IMR-90 (cell line): ENCODE measurements around the gene ZNF738. TPM values are rescaled to one million over a fixed set of nuclear protein-coding genes. Genes with fewer than 3 reads are reported as not detected.

Experiments used
- ATAC-seq: fragments of 200-7000 bp; cut with Tn5 transposase; 2 replicates; pipeline ENCODE4 v1.9.1; 2020; ENCODE audit warnings: low read depth, mild to moderate bottlenecking, moderate library complexity
- BruUV-seq: library from RNA; stranded (reverse); fragments of 400-500 nt; replicated peaks from 2 replicates; lab custom pipeline; 2021; lab: Mats Ljungman, UMichigan
- CTCF ChIA-PET: fragments of 300-600 bp; formaldehyde crosslinking; extraction: SDS; loops from one replicate; lab custom pipeline; 2021; ENCODE audit warnings: antibody characterized with exemption; lab: Yijun Ruan, JAX
- POLR2A ChIA-PET: fragments of 300-600 bp; sonication (Branson Sonifier 250); formaldehyde crosslinking; loops from one replicate; lab custom pipeline; 2022; ENCODE audit warnings: antibody characterized with exemption; ENCODE audit not compliant: unreplicated experiment; lab: Charles Lee
- DNase-seq: peaks from one replicate; pipeline ENCODE4 v3.0.0; 2013
- H2AFZ ChIP-seq: replicated peaks from 2 replicates; pipeline ENCODE3; 2013; ENCODE audit warnings: low read length, mild to moderate bottlenecking; ENCODE audit not compliant: poor library complexity
- H2AK5ac ChIP-seq: 2 replicates; pipeline ENCODE4 v1.6.1; 2013; ENCODE audit warnings: low read depth, low read length, inconsistent platforms
- H2AK9ac ChIP-seq: replicated peaks from 2 replicates; pipeline ENCODE3; 2013; ENCODE audit warnings: mild to moderate bottlenecking, low read depth, low read length, moderate library complexity; ENCODE audit not compliant: poor library complexity
- H2BK120ac ChIP-seq: 2 replicates; pipeline ENCODE4 v1.6.1; 2013; ENCODE audit warnings: low read depth, low read length, inconsistent platforms
- H2BK15ac ChIP-seq: 3 replicates; pipeline ENCODE4 v1.6.1; 2013; ENCODE audit warnings: low read depth, low read length, inconsistent platforms
- H2BK20ac ChIP-seq: 2 replicates; pipeline ENCODE4 v1.6.1; 2013; ENCODE audit warnings: low read depth, mild to moderate bottlenecking, inconsistent platforms, low read length, moderate library complexity
- H2BK5ac ChIP-seq: 2 replicates; pipeline ENCODE4 v1.6.1; 2013; ENCODE audit warnings: mild to moderate bottlenecking, low read depth, low read length, inconsistent platforms; ENCODE audit not compliant: poor library complexity, severe bottlenecking
- H3K14ac ChIP-seq: replicated peaks from 2 replicates; pipeline ENCODE4 v1.6.1; 2013; ENCODE audit warnings: low read depth, low read length, inconsistent platforms
- H3K18ac ChIP-seq: 2 replicates; pipeline ENCODE4 v1.6.1; 2013; ENCODE audit warnings: low read depth, low read length, control low read depth
- H3K23ac ChIP-seq: 2 replicates; pipeline ENCODE4 v1.6.1; 2013; ENCODE audit warnings: low read depth, low read length, inconsistent platforms
- H3K27ac ChIP-seq: 2 replicates; pipeline ENCODE4 v1.5.1; 2013; ENCODE audit warnings: mild to moderate bottlenecking, control low read depth, low read length; ENCODE audit not compliant: insufficient read depth
- H3K27me3 ChIP-seq: 2 replicates; pipeline ENCODE4 v1.6.1; 2013; ENCODE audit warnings: low read length; ENCODE audit not compliant: control insufficient read depth, insufficient read depth
- H3K36me3 ChIP-seq: 2 replicates; pipeline ENCODE4 v1.6.1; 2013; ENCODE audit warnings: low read length, mixed read lengths; ENCODE audit not compliant: control insufficient read depth, insufficient read depth
- H3K4ac ChIP-seq: 2 replicates; pipeline ENCODE4 v1.6.1; 2013; ENCODE audit warnings: low read depth, low read length, inconsistent platforms
- H3K4me1 ChIP-seq: 2 replicates; pipeline ENCODE4 v1.6.1; 2013; ENCODE audit warnings: low read length, mixed read lengths; ENCODE audit not compliant: control insufficient read depth, insufficient read depth
- H3K4me2 ChIP-seq: 2 replicates; pipeline ENCODE4 v1.6.1; 2013; ENCODE audit warnings: low read depth, mild to moderate bottlenecking, control low read depth, low read length, moderate library complexity
- H3K4me3 ChIP-seq: 2 replicates; pipeline ENCODE4 v1.5.1; 2013; ENCODE audit warnings: low read depth, mild to moderate bottlenecking, control low read depth, low read length, moderate library complexity; ENCODE audit not compliant: insufficient read depth
- H3K56ac ChIP-seq: 2 replicates; pipeline ENCODE4 v1.6.1; 2013; ENCODE audit warnings: low read length, inconsistent platforms; ENCODE audit not compliant: insufficient read depth; ENCODE audit errors: extremely low read depth
- H3K79me1 ChIP-seq, 2 experiments: 2 replicates each; pipeline ENCODE4 v1.6.1; 2013; ENCODE audit warnings: low read length in 2 of 2, inconsistent platforms in 1 of 2, low read depth in 1 of 2
- H3K9ac ChIP-seq: 2 replicates; pipeline ENCODE4 v1.6.1; 2013; ENCODE audit warnings: low read depth, low read length, control low read depth
- H3K9me1 ChIP-seq: 2 replicates; pipeline ENCODE4 v1.6.1; 2013; ENCODE audit warnings: low read length, inconsistent platforms; ENCODE audit not compliant: insufficient read depth
- H3K9me3 ChIP-seq: 2 replicates; pipeline ENCODE4 v1.6.1; 2013; ENCODE audit warnings: low read length; ENCODE audit not compliant: control insufficient read depth, insufficient read depth
- H4K20me1 ChIP-seq: 2 replicates; pipeline ENCODE4 v1.6.1; 2013; ENCODE audit warnings: low read length, inconsistent platforms; ENCODE audit not compliant: insufficient read depth
- H4K5ac ChIP-seq: 2 replicates; pipeline ENCODE4 v1.6.1; 2013; ENCODE audit warnings: mild to moderate bottlenecking, low read depth, low read length, control low read depth
- H4K8ac ChIP-seq, 2 experiments: 2 replicates each; pipeline ENCODE4 v1.6.1; 2013; ENCODE audit warnings: low read depth in 2 of 2, low read length in 2 of 2, control low read depth in 1 of 2, inconsistent platforms in 1 of 2
- H4K91ac ChIP-seq: 2 replicates; pipeline ENCODE4 v1.6.1; 2013; ENCODE audit warnings: low read depth, low read length, inconsistent platforms; ENCODE audit not compliant: insufficient read depth
- CEBPB ChIP-seq: IDR thresholded peaks from 2 replicates; pipeline ENCODE4 v1.6.1; 2012; ENCODE audit warnings: low read depth, low read length, improper control_type of control experiment
- SMC3 ChIP-seq: fragments of 150-350 bp; IDR thresholded peaks from 2 replicates; pipeline ENCODE4 v1.6.1; 2016; ENCODE audit warnings: low read depth, mild to moderate bottlenecking, antibody characterized with exemption, low read length, moderate library complexity
- WGBS, 2 experiments: methylation state at CpG; one replicate each; pipeline versions ENCODE4 v1.1.5 to v1.1.7; 2013; ENCODE audit warnings: missing lambda C conversion rate in 2 of 2; ENCODE audit not compliant: insufficient read length in 1 of 2; ENCODE audit errors: extremely low coverage in 2 of 2; 5-methylcytosine and 5-hydroxymethylcytosine counted together
- dilution Hi-C: fragments of 300-500 bp; cut with HindIII; formaldehyde crosslinking; loops from one replicate; pipeline ENCODE4 v1.14.3; 2018; ENCODE audit warnings: low sequenced_read_pairs; ENCODE audit not compliant: unreplicated experiment
- in situ Hi-C: fragments of 300-500 bp; cut with MboI; formaldehyde crosslinking; loops from 3 replicates; pipeline ENCODE4 v1.14.3; 2019; ENCODE audit warnings: low sequenced_read_pairs, inconsistent platforms, mixed read lengths
- intact Hi-C: fragments of 100-400 bp; cut with micrococcal nuclease; formaldehyde crosslinking; loops from 2 replicates; pipeline ENCODE4 v1.10.0; 2022
- polyA plus RNA-seq, 3 experiments: library from polyadenylated mRNA; depleted of rRNA; stranded (reverse); fragments of >200 nt; gene quantifications; 2 replicates each; pipeline ENCODE4 v1.2.3, GENCODE V29; 2012; ENCODE audit warnings: low replicate concordance in 1 of 3
- total RNA-seq: library from RNA; depleted of rRNA; stranded (reverse); fragments of >200 nt; gene quantifications from 2 replicates; pipeline ENCODE4 v1.2.3, GENCODE V29; 2012

The ZNF738 gene
- total and polyA plus RNA-seq, 2 of the 4 experiments (the other 2 are of a cell fraction) = 2.7 to 7.3 TPM

DNA sequence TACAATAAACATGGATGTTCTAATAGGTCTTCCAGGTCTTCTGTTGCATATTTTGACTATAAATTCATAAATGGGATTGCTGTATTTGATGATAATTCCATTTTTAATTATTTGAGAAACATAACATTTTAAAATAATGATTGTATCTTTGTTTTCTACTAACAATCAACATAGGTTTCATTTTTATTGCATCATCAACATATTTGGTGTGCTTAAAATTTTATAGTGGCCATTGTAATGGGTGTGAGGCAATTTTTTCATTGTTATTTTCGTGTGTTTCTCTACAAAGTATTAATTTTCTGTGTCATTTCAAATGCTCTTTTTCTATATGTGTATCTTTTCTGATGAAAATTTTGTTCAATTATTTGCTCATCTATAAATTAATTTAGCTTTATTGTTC, 51.4 kb downstream of the ZNF738 start:
- Histone ChIP-seq H4K5ac (no peak overlapping the region), H3K79me1 (no peaks in the 10 kb centered on the region), H3K4me2 (no peak overlapping the region), H2AFZ (no peak overlapping the region), H4K91ac (no peak overlapping the region), H3K4ac (no peak overlapping the region), H3K36me3 (peaks cover 23% of the 10 kb centered on the region), H2BK120ac (no peak overlapping the region), H3K18ac (no peak overlapping the region), H4K20me1 (no peaks in the 10 kb centered on the region), H2BK15ac (no peak overlapping the region), H3K27ac (no peak overlapping the region), H4K8ac (no peak overlapping the region), H3K9me1 (no peaks in the 10 kb centered on the region), H3K4me1 (no peaks in the 10 kb centered on the region), H3K23ac (no peak overlapping the region), H2AK5ac (no peak overlapping the region), H3K4me3 (no peak overlapping the region), H3K9me3 (peaks cover 7% of the 10 kb centered on the region), H3K27me3 (no peaks in the 10 kb centered on the region), H3K56ac (no peak overlapping the region), H2BK20ac (no peak overlapping the region), H3K9ac (no peak overlapping the region), H3K14ac (no peak overlapping the region), H2BK5ac (no peak overlapping the region), H2AK9ac (no peak overlapping the region)
- intact Hi-C loops (no loop called here), in situ Hi-C loops (no loop called here), dilution Hi-C loops (no loop called here)
- WGBS, 2 experiments = no CpG with 5 or more reads among the region's 1 CpG
- DNase-seq (no peak), ATAC-seq (no peak)
- POLR2A ChIA-PET = no interaction called here
- TF ChIP-seq SMC3 (no peak), CEBPB (peak; percentile 21; the same call in 1 of the 2 replicates)
- no TSS peak for BruUV-seq
- CTCF ChIA-PET = no interaction called here
